ENCODE results near the gene LMBR1L.
"Not testable (repeated sequence)": the region's sequence is repeated elsewhere in the genome, so short reads cannot be mapped to it uniquely, and the experiment has no call there.

The LMBR1L gene

DNA sequence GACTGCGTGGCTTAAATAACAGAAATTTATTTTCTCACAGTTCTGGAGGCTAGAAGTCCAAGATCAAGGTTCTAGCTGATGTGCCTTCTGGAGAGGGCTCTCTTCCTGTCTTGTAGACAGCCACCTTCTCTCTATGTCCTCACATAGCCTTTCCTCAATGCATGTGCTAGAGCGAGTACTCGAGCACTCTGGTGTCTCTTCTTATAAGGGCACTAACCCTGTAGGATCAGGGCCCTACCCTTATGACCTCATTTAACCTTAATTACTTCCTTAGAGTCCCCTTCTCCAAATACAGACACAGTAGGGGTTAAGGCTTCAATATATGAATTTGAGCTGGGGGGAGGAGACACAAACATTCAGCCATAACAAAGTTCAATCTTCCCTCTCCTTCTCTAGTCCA is 26.2 kb downstream of the LMBR1L start:
- DNase-seq: no peak

DNA sequence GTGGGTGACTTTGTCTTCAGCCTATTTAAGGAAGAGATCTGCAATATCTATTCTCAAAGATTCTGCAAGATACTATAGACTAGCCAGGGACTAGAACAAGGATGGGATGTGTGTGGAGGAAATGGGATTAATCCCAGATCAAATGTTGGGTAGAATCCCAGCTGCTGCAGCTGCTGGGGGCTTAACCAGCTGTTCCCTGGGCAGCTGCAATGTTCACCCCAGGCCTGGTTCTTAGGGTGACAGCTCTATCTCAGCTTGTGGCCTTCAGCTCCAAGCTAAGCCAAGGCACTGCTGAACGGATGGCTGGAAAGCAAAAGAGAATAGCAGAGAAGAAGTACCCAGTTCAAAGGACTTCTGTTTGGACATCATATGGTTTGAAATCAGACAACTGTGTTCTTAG is 30.9 kb downstream of the LMBR1L start:
- no peak for DNase-seq

DNA sequence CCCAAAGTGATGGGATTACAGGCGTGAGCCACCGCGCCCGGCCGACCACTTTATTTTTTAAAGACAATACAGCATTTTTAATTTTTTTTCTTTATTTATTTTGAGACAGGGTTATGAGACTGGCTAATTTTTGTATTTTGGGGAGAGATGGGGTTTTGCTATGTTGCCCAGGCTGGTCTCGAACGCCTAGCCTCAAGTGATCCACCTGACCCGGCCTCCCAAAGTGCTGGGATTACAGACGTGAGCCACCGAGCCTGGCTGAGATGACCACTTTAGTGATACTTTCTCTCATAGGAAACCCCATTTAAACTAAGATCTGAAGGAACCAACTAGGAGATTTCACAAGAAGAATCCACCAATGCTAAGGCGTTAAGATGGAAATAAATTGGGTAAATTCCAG is 39.7 kb downstream of the LMBR1L start:
- DNase-seq: no peak

DNA sequence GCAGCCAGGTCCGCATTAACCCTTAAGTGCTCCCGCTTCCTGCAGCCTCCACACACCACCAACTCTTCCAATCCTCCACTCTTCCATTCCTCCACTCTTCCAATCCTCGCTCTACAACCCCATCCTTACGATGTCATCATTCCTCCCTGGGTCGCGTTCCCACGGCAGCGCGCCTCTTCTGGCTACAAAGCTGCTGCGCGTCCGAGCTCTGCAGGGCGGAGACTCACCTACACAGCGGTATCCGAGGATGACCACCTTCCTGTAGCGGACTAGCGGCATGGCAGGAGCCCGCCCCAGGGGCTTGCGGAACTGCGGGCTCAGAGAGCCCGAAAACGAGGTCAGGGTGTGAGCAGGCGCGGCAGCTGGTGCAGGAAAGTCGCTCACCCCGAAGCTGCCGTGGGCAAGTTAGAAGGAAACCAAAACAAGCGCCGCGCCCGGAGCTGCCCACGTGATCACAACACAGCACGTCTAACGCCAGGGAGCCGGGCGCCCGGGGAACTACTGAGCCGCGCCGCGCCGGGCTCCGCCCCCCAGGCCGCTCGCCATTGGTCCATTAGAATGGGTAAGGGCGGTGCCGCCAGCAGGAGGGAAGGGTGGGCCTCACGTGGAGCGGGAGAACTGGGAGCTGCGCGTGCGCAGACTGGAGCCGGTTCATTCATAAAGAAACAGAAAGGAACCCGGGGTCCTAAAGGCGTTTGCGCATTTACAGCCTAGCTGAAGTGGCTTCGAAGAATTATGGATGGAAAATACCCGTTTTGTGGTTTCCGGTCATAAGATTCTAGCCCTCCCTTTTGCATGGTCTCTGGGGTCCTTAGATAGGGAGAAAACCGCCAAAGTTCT is 40.9 kb downstream of the LMBR1L start, which contains the start of gene RHEBL1:
Gene RHEBL1, minus strand, starts transcription at position 473 of the 840 bp plus-strand sequence. Its CDS starts 194 bp downstream, at position 279.
- peak; percentile 98 for DNase-seq

DNA sequence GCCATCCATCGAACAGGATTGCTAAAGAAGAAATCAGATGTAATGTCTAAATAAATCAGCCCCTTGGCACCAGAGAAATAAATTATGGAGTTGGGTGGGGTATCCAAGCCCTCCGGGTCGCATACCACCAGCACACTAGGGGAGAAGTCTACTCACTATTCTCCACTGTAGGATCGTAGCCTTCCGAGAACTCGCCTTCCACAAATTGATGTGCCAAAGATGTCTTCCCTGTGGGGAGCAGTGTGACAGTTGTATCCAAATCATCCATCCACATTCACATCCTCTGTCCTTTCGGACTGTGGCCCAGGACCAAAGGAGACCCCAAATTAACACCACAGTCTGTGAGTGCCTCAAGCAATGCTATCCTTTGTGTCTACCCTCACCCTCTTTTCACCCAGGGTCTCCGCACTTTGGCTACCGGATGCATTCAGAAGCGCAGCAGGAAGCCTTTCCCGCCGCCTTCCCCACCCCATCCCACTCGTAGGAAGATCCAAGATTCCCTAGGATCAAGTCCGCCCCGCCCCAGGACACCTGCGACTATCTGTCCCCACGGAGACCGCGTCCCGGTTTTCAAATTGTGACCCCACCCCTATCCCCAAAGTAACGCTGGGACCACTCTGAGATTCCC is 41.7 kb downstream of the LMBR1L start:
- DNase-seq: no peak

DNA sequence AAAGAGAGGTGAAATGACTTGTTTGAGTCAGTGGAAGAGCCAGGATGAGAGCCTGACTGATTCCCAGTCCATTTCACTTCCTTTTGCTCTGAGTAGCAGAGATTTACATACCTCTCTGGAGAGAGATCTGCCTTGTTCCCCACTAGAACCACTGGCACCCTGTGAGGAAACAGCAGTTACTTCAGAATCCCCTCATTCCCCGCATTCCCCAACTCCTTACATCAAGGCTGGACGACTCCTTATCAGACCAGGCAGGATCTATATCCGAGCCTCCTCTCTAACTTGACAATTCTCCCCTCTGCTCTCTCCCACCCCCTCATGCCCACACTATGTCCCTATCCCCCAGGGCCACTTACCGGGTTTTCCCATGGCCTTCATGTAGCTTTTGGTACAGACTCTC is 44.5 kb downstream of the LMBR1L start:
- no peak for DNase-seq

DNA sequence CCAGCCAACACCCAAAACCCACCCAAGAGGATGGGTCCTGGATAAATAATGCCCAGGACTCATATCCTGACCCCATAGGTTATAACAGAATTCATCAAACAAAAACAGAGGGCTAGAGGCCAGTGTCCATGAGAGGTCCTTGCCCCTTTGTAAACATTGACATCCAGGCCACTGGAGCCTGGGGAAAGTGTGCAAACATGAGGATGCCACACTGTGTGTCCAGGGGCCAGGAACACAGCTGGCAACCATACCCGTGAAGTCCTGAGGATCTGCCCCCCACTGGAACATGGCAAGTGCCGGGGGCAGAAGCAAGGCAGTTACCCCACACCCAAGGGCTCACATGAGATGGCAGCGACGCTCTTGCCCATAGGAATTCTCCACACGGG is 45.9 kb downstream of the LMBR1L start:
- DNase-seq: no peak

DNA sequence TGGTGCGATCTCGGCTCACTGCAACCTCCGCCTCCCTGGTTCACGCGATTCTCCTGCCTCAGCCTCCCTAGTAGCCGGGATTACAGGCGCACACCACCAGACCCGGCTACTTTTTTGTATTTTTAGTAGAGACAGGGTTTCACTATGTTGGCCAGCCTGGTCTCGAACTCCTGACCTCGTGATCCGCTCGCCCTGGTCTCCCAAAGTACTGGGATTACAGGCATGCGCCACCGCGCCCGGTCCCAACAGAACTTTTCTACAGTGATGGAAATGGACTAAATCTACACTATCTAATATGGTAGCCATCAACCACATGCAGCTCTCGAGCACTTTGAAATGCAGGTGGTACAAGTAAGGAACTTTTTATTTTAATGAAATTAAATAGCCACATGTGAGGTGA is 48.7 kb downstream of the LMBR1L start:
- not testable (repeated sequence) for DNase-seq

DNA sequence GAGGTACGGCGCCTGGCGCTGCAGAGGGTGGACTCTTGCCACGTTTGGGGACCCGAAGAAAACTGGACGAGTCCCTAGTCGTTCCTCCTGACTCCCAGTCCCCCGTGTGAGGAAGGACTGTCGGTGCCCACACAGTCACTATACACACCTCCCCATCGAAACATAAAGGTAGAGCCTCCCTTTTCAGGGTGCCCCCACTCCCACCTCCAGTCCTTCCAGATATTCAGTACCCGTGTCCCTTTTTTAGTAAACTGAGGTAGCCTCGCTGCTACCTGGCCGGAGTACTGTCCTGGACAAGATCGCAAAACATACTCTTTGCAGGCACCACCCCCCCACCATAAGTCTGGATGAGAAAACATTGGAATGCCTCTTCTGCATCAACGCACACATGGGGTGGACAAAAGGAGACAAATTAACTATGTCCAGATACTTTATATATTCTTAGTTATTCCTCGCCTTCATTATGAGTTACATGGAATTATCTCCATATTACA is 49.4 kb downstream of the LMBR1L start:
- DNase-seq: no peak

DNA sequence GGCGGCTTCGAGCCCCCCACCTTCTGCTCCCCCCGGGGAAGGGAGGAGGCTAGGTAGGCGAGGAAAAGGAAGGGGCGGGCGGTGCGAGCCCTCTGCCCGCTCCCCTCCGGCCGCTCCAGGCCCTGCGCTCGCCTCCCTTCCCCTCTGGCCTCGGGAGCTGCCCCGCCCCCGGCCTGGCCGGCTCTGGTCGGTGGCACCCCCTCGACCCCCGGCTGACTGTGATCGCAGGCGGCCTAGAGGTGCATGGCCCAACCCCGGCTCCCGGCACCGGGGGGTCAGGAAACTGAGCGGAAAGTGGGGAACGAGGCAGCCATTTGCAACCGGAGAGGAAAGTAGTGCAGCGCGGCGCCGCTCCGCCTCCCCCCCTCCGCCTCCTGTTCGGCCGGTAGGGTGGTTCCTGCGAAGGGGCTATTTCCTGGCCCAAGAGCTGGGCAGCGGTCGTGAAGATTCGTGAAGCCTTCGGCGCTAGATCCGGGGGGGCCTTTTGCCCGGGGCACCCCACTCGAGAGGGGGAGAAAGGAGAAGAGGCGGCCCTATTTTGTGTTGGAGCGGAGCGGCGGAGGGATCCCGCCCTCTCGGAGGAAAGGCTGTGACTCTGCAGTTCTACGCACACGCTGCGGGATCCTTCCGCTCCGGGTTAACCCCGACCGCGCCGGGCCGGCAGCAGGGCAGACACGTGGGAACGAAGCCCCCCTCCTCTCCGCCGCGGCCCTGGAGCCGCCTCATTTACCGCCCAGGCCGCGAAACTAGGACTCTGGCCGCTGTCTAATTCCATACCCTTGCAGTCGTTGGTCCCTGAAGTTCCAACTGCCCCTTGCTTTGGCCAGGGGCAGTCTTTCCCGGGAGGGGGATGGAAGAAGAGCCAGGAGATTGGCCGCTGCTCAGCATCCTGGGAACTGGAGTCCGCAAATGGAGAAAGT is 50.1 kb downstream of the LMBR1L start, which contains the start of gene KMT2D:
Gene KMT2D, minus strand, starts transcription at position 558 of the 920 bp plus-strand sequence. CDS start 5,470 bp downstream, outside the sequence.
- peak; percentile 89 for DNase-seq

DNA sequence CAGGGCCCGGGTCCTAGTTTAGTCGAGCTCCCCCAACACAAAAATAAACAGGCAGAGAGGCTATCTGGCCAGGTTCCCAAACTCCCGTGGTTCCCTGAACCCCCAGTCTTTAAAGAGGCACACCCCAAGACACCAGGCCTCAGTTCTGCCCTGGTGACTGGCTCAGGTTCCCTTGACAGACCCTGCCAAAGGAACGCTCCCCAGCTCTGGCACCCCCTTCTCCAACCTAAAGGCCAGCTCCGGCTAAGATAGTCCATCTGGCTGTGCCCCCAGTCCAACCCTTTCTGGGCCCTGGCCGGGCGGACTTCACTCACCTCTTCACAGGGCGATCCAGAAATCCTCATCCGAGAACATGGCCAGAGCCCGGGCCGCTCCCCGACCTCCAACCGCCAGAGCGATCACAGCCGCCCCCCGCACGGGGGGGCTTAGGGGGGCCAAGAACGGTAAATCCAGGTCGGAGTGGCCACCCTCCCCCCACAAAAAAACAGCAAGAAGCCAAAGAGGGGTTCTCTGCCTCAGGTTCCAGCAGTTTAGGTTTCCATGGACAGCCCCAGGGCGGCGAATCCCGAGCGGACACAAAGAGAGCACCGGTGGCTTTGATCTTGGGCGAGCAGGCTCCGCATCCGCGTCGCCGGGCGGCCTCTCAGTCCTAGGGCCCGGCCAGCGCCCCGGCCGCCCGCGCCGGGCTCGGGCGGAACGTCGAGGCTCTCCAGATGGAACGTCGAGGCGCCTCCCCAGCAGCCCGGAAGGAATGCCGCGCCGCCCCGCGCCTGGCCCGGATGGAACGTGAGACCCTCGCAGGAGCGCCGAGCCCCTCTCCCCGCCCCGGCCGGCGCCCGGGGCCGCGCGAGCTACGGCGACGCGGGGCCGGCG is 51.1 kb downstream of the LMBR1L start:
- no peak for DNase-seq

DNA sequence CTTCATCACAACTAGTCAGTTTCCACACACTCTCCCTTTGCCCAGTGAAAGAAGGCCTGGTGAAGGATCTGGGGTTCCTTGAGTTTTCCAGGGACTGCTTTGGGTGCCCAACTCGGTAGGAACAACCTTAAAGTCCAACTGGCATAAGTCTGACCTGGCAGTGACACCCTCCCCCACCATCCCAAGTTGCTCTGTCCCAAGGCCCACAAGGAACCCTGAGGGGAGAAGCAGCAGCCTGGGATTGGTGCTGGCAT is 51.7 kb downstream of the LMBR1L start:
- no peak for DNase-seq

DNA sequence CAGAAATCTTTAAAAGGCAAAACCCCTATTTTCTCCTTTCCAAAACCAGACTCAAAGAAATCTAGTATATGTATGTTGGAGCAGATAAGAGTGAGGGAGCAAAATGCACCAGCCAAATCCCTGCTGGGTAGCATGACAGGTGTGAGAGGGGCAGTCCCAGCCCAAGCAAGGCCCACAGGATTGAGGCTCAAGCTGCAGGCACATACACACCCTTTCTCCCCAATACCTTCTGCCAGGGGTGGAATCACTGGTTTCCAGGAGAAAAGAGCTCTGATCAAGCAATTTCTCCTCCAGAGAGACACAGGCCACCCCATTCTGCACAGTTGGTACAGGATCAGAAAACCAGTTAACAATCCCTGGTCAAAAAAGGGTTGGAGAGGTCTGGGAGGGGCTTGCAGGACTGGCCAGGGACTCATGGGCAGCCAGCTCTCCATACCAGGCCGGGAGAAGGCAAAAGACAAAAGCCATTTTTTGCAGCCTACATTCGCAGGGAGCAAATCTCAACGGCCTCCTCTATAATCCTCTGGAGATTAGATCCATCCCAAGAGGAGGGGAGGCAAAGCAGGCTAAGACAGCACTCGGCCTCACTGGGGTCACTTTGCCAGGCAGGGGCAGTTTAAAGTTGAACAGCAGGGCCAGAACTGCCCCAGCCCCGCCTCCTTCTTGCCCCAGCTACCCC is 52.1 kb downstream of the LMBR1L start:
- DNase-seq: no peak

DNA sequence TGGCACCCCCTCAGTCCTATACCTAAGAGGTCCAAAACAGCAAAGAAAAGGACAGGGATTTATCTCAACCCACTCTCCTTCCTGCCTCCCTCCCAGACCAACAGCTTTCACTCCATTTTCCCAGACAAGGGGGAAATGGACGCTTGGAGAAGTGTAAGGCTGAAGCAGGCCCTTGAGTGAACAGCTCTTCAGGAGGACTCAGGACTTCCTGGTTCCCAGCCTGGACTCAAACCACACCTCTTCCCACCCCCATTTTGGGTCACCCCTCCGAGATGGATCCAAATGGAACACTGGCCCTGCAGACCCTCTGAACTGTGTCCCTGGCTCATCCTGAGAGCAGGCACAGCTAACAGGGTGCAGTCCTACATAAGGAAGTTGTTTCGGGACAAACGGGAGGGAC is 52.8 kb downstream of the LMBR1L start:
- no peak for DNase-seq

DNA sequence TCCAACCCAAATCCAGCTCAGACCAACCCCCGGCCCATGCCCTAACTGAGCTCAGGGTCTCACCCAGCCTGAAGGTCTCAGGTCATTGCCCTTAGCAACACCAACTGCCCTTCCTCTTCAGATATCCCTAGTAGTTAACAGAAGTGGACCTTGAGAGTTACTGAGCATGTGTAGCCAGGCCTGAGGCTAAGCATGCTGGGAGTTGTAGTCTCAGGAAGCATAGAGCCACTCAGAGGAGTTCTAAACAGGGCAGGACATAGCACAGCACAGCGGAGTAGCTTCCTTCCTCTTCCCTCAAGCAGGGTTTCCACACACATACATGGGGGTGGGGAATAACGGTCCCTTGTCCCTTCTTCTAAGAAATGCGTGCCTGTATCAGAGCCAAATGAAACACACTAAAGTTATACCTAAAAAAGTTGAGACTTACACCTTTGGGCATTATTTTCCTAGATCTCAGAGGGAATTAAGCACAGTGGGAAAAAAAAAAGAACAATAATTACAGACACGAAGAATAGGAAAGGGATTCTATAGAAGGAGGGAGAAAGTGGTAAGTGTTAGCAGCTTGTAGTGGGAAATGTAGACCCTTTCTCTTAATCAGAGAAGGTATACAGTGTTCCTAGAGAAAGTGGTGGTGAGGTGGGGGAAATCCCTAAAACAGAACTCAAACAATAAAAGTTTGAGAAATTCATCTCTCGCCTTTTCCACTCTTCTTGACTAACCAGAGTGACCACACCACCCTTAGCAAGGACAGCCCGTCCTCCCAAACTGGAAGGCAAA is 54.5 kb downstream of the LMBR1L start:
- no peak for DNase-seq

DNA sequence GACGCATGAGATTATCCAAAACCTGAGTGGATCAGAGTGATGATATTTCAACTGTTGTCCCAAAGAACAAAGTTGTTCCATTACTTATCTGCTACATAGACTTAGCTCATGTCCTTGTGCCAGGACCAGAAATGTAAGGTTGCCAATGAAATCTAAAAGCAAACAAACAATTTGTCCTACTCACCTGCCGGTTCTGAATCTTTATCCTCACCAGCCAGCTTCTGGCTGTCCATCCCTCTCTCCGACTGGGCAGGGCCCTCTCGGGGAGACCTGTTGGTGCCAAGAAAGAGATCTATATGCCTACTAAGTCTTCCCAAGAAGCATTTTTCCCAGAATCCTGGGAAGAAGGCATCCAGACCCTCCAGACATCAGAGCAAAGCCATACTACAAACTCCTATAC is 55.6 kb downstream of the LMBR1L start:
- no peak for DNase-seq

DNA sequence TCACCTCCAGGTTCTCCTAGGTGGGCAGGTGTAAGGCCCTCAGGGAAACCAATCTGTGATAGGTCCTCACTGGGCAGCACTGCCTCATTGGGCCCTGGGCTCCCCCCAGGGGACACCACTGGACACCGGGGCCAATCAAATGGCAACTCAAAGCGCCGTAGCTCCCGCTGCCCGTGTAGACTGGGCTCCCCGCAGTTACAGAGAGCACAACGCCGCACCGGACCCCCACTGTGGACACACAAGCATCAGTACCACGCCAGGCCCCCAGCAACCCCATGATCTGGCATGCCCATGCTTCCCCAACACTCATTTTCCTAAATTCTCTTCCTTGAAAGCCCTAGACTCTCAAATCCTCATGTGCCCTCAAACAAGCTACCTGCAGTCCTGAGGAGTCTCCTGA is 56.1 kb downstream of the LMBR1L start:
- DNase-seq: no peak

DNA sequence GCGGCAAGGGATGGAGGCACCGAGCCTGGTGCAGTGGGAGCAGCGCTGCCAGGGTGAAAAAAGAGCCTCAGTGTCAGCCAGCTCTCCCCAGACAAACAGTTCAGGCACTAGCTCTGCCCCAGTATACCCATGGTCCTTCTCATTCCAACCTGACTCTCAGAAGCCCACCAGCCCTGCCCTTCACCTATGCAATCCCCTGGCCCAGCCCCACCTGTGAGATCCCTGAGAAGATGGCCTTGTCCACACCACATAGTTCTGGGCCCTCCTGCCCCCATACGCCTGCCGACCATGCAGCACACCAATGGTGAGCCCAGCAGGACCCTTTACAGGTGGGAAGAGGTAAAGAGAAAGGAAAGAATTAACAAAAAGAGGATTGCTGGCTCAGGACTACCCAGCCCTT is 56.6 kb downstream of the LMBR1L start:
- DNase-seq: no peak

DNA sequence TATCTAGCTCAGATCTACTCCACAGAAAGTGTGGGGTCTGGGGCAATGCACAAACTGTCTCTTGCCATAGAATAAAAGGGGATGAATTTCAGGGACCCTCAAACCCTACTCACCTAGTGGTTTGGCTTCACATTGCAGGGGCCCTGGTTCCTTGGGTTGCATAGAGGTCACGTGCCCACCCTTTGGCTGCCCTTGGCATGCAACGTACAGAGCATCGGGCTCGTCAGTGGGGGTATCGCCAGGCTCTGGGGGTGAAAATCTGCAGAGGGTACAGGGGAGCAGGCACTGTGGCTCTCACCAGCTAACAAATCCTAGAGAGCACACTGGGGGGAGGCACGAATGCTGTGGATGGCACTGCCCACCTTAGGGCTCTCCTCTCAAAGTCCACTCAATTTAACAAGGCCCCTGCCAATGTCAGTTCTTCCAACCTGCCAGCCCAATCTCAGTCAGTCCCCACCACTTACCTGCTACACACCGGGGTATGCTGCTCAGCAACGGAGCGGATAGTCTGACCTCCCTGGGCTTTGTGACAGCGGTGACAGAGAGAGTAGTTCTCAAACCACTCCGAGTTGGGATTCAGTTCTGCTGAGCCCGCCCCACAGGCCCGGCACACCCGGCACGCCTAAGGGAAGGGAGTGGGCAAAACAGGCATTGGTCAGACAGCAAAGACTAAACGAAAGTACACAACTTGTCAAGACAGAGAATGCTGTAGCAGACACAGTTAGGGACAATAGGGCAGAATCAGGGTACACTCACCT is 58.0 kb downstream of the LMBR1L start:
- DNase-seq: no peak

DNA sequence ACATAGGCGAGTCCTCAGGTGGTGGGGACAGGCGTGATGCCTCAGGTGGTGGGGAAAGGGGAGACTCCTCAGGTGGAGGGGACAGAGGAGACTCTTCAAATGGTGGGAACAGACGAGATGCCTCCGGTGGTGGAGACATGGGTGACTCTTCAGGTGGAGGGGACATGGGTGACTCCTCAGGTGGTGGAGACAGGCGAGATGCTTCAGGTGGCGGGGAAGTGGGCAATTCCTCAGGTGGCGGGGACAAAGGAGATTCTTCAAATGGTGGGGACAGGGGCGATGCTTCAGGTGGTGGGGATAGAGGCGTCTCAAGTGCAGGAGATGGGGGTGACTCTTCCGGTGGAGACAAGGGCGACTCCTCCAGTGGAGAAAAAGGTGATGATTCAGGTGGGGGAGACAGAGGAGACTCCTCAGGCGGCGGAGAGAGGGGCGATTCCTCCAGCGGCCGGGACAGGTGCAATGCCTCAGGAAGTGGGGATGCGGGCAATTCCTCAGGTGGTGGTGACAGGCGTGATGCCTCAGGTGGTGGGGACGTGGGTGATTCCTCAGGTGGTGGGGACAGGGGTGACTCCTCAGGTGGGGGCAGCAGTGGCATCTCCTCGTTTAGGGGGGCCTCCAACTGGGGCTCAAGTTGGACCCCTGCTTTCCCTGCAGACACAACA is 58.7 kb downstream of the LMBR1L start:
- no peak for DNase-seq

Data from activated T-cell treated with anti-CD3 and anti-CD28 coated beads, Interleukin-2, amount 50 U/mL, for 1 hour (primary cell).